Nephron progenitor cell (in vitro differentiated cells): Measurements from ENCODE around the gene TCOF1.

Experiments used
- DNase-seq: peaks from one replicate; pipeline ENCODE4 v3.0.0; 2021
- H3K27ac Mint-ChIP-seq: 2 replicates; pipeline ENCODE4 v1.8.0; 2021; ENCODE audit warnings: mild to moderate bottlenecking, moderate library complexity, mixed read lengths
- H3K27me3 Mint-ChIP-seq: 2 replicates; pipeline ENCODE4 v1.8.0; 2021; ENCODE audit warnings: mild to moderate bottlenecking, low read depth, mixed read lengths; ENCODE audit not compliant: poor library complexity
- H3K36me3 Mint-ChIP-seq: 2 replicates; pipeline ENCODE4 v1.8.0; 2021; ENCODE audit warnings: low read depth, mixed read lengths
- H3K4me1 Mint-ChIP-seq: 2 replicates; pipeline ENCODE4 v1.8.0; 2021; ENCODE audit warnings: mixed read lengths
- H3K4me3 Mint-ChIP-seq: 2 replicates; pipeline ENCODE4 v1.8.0; 2021; ENCODE audit warnings: mild to moderate bottlenecking, moderate library complexity, mixed read lengths
- H3K9me3 Mint-ChIP-seq: 2 replicates; pipeline ENCODE4 v1.8.0; 2021; ENCODE audit warnings: mild to moderate bottlenecking, moderate library complexity, mixed read lengths
- TF ChIP-seq, protein P1 (sequence below): fragments of 200-600 bp; sonication (generic); IDR thresholded peaks from 2 replicates; pipeline ENCODE4 v1.5.0; 2021; ENCODE audit warnings: antibody characterized with exemption

TCOF1 gene

DNA sequence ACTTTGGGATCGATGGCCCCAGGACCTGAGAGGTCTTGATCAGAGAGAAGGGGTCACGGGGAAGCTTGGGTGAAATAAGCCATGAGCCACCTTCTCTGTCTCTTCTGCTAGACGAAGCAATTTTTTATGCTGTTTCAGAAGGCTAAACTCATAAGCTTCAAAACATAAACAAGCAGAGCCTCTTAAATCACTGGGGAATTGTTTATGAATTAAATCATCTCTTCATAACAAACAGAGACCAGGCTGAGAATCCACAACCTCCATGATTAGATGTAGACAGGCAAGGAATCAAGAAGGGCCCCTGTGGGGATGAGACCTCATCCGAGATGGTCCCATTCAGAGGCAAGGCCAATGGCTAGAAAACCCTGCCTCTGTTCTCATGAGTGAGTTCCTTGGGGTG lies 21.7 kb upstream of the TCOF1 start:
- H3K27ac Mint-ChIP-seq, result no peak overlapping the region
- no peak for DNase-seq
- peaks cover 27% of the 10 kb centered on the region for H3K4me1 Mint-ChIP-seq
- no peak overlapping the region for H3K4me3 Mint-ChIP-seq
- H3K27me3 Mint-ChIP-seq, result peaks cover 3% of the 10 kb centered on the region
- TF ChIP-seq, protein P1, sequence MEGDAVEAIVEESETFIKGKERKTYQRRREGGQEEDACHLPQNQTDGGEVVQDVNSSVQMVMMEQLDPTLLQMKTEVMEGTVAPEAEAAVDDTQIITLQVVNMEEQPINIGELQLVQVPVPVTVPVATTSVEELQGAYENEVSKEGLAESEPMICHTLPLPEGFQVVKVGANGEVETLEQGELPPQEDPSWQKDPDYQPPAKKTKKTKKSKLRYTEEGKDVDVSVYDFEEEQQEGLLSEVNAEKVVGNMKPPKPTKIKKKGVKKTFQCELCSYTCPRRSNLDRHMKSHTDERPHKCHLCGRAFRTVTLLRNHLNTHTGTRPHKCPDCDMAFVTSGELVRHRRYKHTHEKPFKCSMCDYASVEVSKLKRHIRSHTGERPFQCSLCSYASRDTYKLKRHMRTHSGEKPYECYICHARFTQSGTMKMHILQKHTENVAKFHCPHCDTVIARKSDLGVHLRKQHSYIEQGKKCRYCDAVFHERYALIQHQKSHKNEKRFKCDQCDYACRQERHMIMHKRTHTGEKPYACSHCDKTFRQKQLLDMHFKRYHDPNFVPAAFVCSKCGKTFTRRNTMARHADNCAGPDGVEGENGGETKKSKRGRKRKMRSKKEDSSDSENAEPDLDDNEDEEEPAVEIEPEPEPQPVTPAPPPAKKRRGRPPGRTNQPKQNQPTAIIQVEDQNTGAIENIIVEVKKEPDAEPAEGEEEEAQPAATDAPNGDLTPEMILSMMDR, result no peak
- H3K9me3 Mint-ChIP-seq, result no peaks in the 10 kb centered on the region
- no peaks in the 10 kb centered on the region for H3K36me3 Mint-ChIP-seq

DNA sequence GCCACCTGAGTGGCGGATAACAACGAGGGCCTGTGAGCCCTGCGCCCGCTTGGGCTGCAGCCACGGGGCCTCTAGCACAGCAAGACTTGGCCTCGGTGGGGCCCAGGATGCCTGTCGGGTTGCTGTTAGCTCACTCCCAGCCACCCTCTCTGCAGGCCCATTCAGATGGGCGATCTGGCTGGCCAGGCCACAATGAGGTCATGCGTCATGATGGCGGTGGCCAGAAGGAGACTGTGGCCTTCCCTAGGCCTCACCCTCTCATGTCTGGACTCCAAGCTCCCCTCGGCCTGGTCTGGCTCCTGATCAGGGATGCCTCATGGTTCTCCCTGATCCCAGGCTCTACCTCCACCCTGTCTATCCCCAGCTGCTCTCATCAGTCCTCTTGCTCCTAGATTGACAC lies 19.0 kb upstream of the TCOF1 start:
- Mint-ChIP-seq H3K4me3 (no peak overlapping the region), H3K36me3 (no peaks in the 10 kb centered on the region), H3K27ac (no peak overlapping the region), H3K4me1 (peaks cover 24% of the 10 kb centered on the region), H3K9me3 (no peaks in the 10 kb centered on the region), H3K27me3 (peaks cover 3% of the 10 kb centered on the region)
- DNase-seq, result no peak
- TF ChIP-seq, protein P1, result no peak

DNA sequence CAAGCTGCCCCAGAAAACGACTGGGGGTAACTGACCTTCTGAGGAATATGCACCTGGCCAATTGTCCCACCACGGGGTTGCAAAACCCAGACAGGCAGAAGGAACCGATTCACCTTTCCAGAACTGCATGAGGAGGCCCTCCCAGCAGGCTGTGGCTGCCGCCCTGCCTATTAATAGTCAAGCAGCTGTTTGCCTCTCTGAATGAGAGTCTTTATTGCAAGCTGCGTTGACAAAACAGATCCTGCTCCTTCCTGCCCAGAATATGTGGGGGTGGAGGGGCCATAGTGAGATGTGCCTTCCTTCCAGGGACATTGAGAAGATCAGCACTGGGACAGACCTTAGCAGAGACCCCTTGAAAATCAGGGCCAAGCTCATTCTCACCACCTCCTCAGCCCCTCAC lies 18.3 kb upstream of the TCOF1 start:
- Mint-ChIP-seq H3K36me3 (no peaks in the 10 kb centered on the region), H3K9me3 (no peaks in the 10 kb centered on the region), H3K4me3 (no peak overlapping the region), H3K4me1 (peaks cover 27% of the 10 kb centered on the region), H3K27me3 (peaks cover 3% of the 10 kb centered on the region), H3K27ac (no peak overlapping the region)
- no peak for DNase-seq
- TF ChIP-seq, protein P1, result no peak

DNA sequence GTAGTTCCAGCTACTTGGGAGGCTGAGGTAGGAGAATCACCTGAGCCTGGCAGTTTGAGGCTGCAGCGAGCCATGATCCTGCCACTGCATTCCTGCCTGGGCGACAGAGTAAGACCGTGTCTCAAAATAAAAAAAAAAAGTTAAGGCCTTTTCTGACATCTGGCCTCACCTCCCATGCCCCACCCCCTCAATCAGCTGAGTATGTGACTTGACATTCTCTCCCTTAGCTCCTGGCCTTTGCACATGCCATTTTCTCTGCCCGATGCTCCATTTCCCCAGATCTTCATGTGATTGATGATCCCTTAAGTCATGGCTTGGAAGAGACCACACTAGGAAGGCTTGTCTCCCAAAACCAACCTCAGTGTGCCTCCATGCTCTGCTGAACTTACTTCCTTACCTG lies 17.7 kb upstream of the TCOF1 start:
- no peak for DNase-seq
- no peaks in the 10 kb centered on the region for H3K9me3 Mint-ChIP-seq
- peaks cover 32% of the 10 kb centered on the region for H3K4me1 Mint-ChIP-seq
- no peak overlapping the region for H3K27ac Mint-ChIP-seq
- TF ChIP-seq, protein P1, result no peak
- H3K4me3 Mint-ChIP-seq, result no peak overlapping the region
- H3K27me3 Mint-ChIP-seq, result peaks cover 3% of the 10 kb centered on the region
- no peaks in the 10 kb centered on the region for H3K36me3 Mint-ChIP-seq

DNA sequence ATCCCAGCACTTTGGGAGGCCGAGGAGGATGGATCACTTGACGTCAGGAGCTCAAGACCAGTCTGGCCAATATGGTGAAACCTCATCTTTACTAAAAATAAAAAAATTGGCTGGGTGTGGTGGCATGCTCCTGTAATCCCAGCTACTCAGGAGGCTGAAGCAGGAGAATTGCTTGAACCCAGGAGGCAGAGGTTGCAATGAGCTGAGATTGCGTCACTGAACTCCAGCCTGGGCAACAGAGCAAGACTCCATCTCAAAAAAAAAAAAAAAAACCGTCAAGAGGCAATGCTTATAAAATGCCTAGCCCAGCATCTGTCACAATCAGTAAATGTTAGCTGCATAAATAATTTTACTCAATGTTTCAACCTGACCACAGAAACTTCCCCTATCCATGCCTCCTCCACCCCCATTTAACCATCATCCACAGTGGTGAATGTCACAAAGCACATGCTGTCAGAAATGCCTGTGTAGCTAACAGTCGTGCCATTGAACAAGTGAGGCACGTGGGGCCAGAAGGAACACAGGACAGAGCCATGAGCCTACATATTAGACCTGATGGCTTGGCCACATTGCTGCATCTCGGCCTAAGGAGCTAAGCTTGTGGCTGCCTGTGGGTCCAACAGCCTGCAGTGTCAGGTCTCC lies 16.8 kb upstream of the TCOF1 start:
- H3K27ac Mint-ChIP-seq, result peak overlapping the region; percentile 41
- H3K4me3 Mint-ChIP-seq, result no peak overlapping the region
- no peaks in the 10 kb centered on the region for H3K36me3 Mint-ChIP-seq
- no peaks in the 10 kb centered on the region for H3K9me3 Mint-ChIP-seq
- peaks cover 27% of the 10 kb centered on the region for H3K4me1 Mint-ChIP-seq
- peaks cover 3% of the 10 kb centered on the region for H3K27me3 Mint-ChIP-seq
- DNase-seq, result no peak
- TF ChIP-seq, protein P1, result no peak

DNA sequence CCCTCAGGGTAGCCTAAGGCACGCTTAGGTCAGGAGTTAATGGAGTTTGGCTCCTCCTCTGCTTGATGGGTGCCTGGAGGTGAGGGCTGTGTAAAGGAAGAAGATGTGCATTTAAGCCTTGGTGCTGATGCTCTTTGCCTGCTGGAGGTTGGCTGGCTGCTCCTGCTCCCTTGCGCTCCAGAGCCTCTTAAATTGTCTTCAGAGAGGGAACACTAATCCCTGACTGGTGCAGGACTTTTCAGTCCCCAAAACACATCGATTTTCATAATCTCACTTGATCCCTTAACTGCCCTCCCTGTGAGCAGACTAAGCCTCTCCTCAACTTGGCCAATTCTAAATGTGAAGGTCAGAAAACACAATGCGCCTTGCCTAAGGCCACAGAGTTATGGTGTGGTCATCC lies 16.2 kb upstream of the TCOF1 start:
- Mint-ChIP-seq H3K27ac (no peak overlapping the region), H3K9me3 (no peaks in the 10 kb centered on the region), H3K4me1 (peaks cover 33% of the 10 kb centered on the region), H3K27me3 (peaks cover 3% of the 10 kb centered on the region), H3K36me3 (no peaks in the 10 kb centered on the region), H3K4me3 (no peak overlapping the region)
- no peak for DNase-seq
- TF ChIP-seq, protein P1, result no peak
